ENCODE results near the gene LAG3. TPM values are rescaled to one million over a fixed set of nuclear protein-coding genes. Genes with fewer than 3 reads are reported as not detected.

The LAG3 gene
- polyA plus RNA-seq, 2 of the 4 experiments (the other 2 are of a cell fraction), result 0.66 to 1.7 TPM

- Histone ChIP-seq H3K27ac (no peak overlapping the region), H3K4me2 (no peak overlapping the region), H3K4me3 (no peak overlapping the region), H3K4me1 (peaks cover 12% of the 10 kb centered on the region), H3K9me3 (no peaks in the 10 kb centered on the region)
- POLR2A ChIA-PET, result interaction anchor here (0.6 to 1.4 kb wide), 2 partner anchors 65 to 129 kb away, joined by 5 read pairs; partner anchors contain the start of genes MLF2 and ZNF384
- WGBS (ENCODE audit: missing lambda C conversion rate), result 80% methylated on average over 10 of the region's 10 CpGs
- no peak for ATAC-seq
- FAIRE-seq, result no peak
- TF ChIP-seq, protein P1, sequence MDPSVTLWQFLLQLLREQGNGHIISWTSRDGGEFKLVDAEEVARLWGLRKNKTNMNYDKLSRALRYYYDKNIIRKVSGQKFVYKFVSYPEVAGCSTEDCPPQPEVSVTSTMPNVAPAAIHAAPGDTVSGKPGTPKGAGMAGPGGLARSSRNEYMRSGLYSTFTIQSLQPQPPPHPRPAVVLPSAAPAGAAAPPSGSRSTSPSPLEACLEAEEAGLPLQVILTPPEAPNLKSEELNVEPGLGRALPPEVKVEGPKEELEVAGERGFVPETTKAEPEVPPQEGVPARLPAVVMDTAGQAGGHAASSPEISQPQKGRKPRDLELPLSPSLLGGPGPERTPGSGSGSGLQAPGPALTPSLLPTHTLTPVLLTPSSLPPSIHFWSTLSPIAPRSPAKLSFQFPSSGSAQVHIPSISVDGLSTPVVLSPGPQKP (IDR thresholded peaks at IDR 0.05; ENCODE audit: low read depth, low read length), result no peak
- TF ChIP-seq NR3C1 (IDR thresholded peaks at IDR 0.05) (no peak), SREBF2 (IDR thresholded peaks at IDR 0.05) (no peak)
- CTCF ChIA-PET, result interaction anchor here (0.6 to 29.8 kb wide), 3 partner anchors 9 to 64 kb away, joined by 3 to 306 read pairs (median 3); partner anchors contain the start of gene MLF2
- no peak for DNase-seq (ENCODE audit: low read depth in 1 of 2, low spot score in 1 of 2)
These were observed 45.9 kb downstream of the LAG3 start for GRCh38 chr12:6818222-6818621.

GRCh38 chr12:6818645-6819044, 46.3 kb downstream of the LAG3 start:
- no peak for DNase-seq (ENCODE audit: low read depth in 1 of 2, low spot score in 1 of 2)
- ChIA-PET CTCF (interaction anchor here (0.6 to 29.8 kb wide), 4 partner anchors 9 to 65 kb away, joined by 3 to 306 read pairs (median 3); partner anchors contain the start of gene MLF2), POLR2A (interaction anchor here (0.6 to 1.4 kb wide), 2 partner anchors 66 to 130 kb away, joined by 5 read pairs; partner anchors contain the start of genes MLF2 and ZNF384)
- Histone ChIP-seq H3K9me3 (no peaks in the 10 kb centered on the region), H3K4me2 (no peak overlapping the region), H3K4me1 (peaks cover 12% of the 10 kb centered on the region), H3K27ac (no peak overlapping the region), H3K4me3 (no peak overlapping the region)
- no peak for FAIRE-seq
- ATAC-seq, result no peak
- TF ChIP-seq, protein P2, sequence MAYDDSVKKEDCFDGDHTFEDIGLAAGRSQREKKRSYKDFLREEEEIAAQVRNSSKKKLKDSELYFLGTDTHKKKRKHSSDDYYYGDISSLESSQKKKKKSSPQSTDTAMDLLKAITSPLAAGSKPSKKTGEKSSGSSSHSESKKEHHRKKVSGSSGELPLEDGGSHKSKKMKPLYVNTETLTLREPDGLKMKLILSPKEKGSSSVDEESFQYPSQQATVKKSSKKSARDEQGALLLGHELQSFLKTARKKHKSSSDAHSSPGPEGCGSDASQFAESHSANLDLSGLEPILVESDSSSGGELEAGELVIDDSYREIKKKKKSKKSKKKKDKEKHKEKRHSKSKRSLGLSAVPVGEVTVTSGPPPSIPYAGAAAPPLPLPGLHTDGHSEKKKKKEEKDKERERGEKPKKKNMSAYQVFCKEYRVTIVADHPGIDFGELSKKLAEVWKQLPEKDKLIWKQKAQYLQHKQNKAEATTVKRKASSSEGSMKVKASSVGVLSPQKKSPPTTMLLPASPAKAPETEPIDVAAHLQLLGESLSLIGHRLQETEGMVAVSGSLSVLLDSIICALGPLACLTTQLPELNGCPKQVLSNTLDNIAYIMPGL (CRISPR knock-in tag; IDR thresholded peaks at IDR 0.05; ENCODE audit: borderline replicate concordance), result no peak
- TF ChIP-seq ZNF302 (CRISPR knock-in tag; IDR thresholded peaks at IDR 0.05), result no peak
- TF ChIP-seq HOXB5 (CRISPR knock-in tag; IDR thresholded peaks at IDR 0.05), result no peak
- no peak for TF ChIP-seq FOSL2 (IDR thresholded peaks at IDR 0.05)
- TF ChIP-seq FOSL2 (CRISPR knock-in tag; IDR thresholded peaks at IDR 0.05), result no peak
- TF ChIP-seq RAD21 (conservative IDR thresholded peaks at IDR 0.05 in 1 of 2, IDR thresholded peaks at IDR 0.05 in 1 of 2), result no peak
- TF ChIP-seq ESRRA (IDR thresholded peaks at IDR 0.05; ENCODE audit: borderline replicate concordance, low read length), result no peak
- TF ChIP-seq ZSCAN20 (CRISPR knock-in tag; IDR thresholded peaks at IDR 0.05), result no peak
- TF ChIP-seq MAX (IDR thresholded peaks at IDR 0.05), result no peak
- no peak for TF ChIP-seq CTCF (IDR thresholded peaks at IDR 0.05)
- 95% methylated on average over 5 of the region's 5 CpGs for WGBS (ENCODE audit: missing lambda C conversion rate)

- no peak overlapping the region for H3K4me2 ChIP-seq
- POLR2A ChIA-PET, result interaction anchor here (1.4 kb wide), 1 partner anchor 66 kb away, joined by 5 read pairs; the partner anchor contains the start of gene MLF2
- no peak for ATAC-seq
- WGBS (ENCODE audit: missing lambda C conversion rate), result 89% methylated on average over 13 of the region's 13 CpGs
- CTCF ChIA-PET, result interaction anchor here (0.8 to 29.8 kb wide), 8 partner anchors 9 to 84 kb away, joined by 3 to 306 read pairs (median 6); partner anchors contain the start of genes MLF2 and PTMS
- H3K27ac ChIP-seq, result no peak overlapping the region
- no peak for FAIRE-seq
- peaks cover 12% of the 10 kb centered on the region for H3K4me1 ChIP-seq
- DNase-seq (ENCODE audit: low read depth in 1 of 2, low spot score in 1 of 2), result no peak
- H3K9me3 ChIP-seq, result no peaks in the 10 kb centered on the region
- H3K4me3 ChIP-seq, result no peak overlapping the region
- TF ChIP-seq RARB (CRISPR knock-in tag; IDR thresholded peaks at IDR 0.05) (no peak), CBX2 (IDR thresholded peaks at IDR 0.05; ENCODE audit: borderline replicate concordance, low read depth) (no peak), NPAS2 (CRISPR knock-in tag; IDR thresholded peaks at IDR 0.05; ENCODE audit: borderline replicate concordance) (no peak), CTCF (IDR thresholded peaks at IDR 0.05) (no peak), HOXA7 (CRISPR knock-in tag; IDR thresholded peaks at IDR 0.05) (no peak), MAFK (IDR thresholded peaks at IDR 0.05; ENCODE audit: partially characterized antibody) (no peak), MYC (IDR thresholded peaks at IDR 0.05; ENCODE audit: borderline replicate concordance, low read length) (no peak), POLR2AphosphoS2 (conservative IDR thresholded peaks at IDR 0.05; ENCODE audit: low read length) (no peak)
- TF ChIP-seq, protein P2 (CRISPR knock-in tag; IDR thresholded peaks at IDR 0.05; ENCODE audit: borderline replicate concordance), result no peak
These were observed 47.0 kb downstream of the LAG3 start for GRCh38 chr12:6819106-6820030.
